Natural killer cell (primary cell): ENCODE measurements around the gene LY9. TPM values are rescaled to one million over a fixed set of nuclear protein-coding genes. Genes with fewer than 3 reads are reported as not detected.

Source experiments
- ATAC-seq, 3 donors: fragments of 150-1000 bp in 2 of 3; fragments of 200-7000 bp in 1 of 3; cut with Tn5 transposase; 1 replicate in 1 of 3; 2 replicates in 2 of 3; pipeline ENCODE4 v1.10.0; 2021; ENCODE audit warnings: mild to moderate bottlenecking in 2 of 3, moderate library complexity in 2 of 3
- DNase-seq, 2 donors: peaks; one replicate each; pipeline versions ENCODE4 v3.0.0 to v3.0.0-alpha.2; 2013 to 2021; ENCODE audit warnings: mixed read lengths in 1 of 2
- H3K27ac ChIP-seq: one replicate; pipeline ENCODE4 v1.5.1; 2013; ENCODE audit warnings: mild to moderate bottlenecking, low read length
- H3K27me3 ChIP-seq: one replicate; pipeline ENCODE4 v1.6.1; 2013; ENCODE audit warnings: low read length; ENCODE audit not compliant: control insufficient read depth, insufficient read depth
- H3K36me3 ChIP-seq: one replicate; pipeline ENCODE4 v1.6.1; 2013; ENCODE audit warnings: low read length; ENCODE audit not compliant: control insufficient read depth, insufficient read depth
- H3K4me1 ChIP-seq: one replicate; pipeline ENCODE4 v1.6.1; 2013; ENCODE audit warnings: low read length; ENCODE audit not compliant: control insufficient read depth, insufficient read depth
- H3K4me3 ChIP-seq: one replicate; pipeline ENCODE4 v1.5.1; 2013; ENCODE audit warnings: low read length
- H3K9me3 ChIP-seq: one replicate; pipeline ENCODE4 v1.6.1; 2013; ENCODE audit warnings: low read length; ENCODE audit not compliant: control insufficient read depth, insufficient read depth
- H3K27ac Mint-ChIP-seq, 2 donors: one replicate each; pipeline ENCODE4 v1.8.0; 2022; ENCODE audit warnings: mild to moderate bottlenecking in 2 of 2, mixed read lengths in 2 of 2, moderate library complexity in 1 of 2
- H3K27me3 Mint-ChIP-seq, 2 donors: one replicate each; pipeline ENCODE4 v1.8.0; 2022; ENCODE audit warnings: low read depth in 2 of 2, mixed read lengths in 2 of 2
- H3K36me3 Mint-ChIP-seq: one replicate; pipeline ENCODE4 v1.8.0; 2022; ENCODE audit warnings: mixed read lengths
- H3K4me1 Mint-ChIP-seq, 2 donors: one replicate each; pipeline ENCODE4 v1.8.0; 2022; ENCODE audit warnings: mixed read lengths in 2 of 2
- H3K4me3 Mint-ChIP-seq: one replicate; pipeline ENCODE4 v1.8.0; 2022; ENCODE audit warnings: mild to moderate bottlenecking, moderate library complexity, mixed read lengths
- H3K9me3 Mint-ChIP-seq, 2 donors: one replicate each; pipeline ENCODE4 v1.8.0; 2022; ENCODE audit warnings: mixed read lengths in 2 of 2
- CTCF ChIP-seq: fragments of 200-600 bp; IDR thresholded peaks from one replicate; pipeline ENCODE4 v1.8.0; 2022; ENCODE audit warnings: antibody characterized with exemption
- WGBS: methylation state at CpG from one replicate; pipeline ENCODE4 v1.1.7; 2013; ENCODE audit warnings: missing lambda C conversion rate; ENCODE audit not compliant: insufficient coverage; 5-methylcytosine and 5-hydroxymethylcytosine counted together
- intact Hi-C: fragments of 100-400 bp; cut with micrococcal nuclease; formaldehyde crosslinking; loops from one replicate; pipeline ENCODE4 v1.14.2; 2022
- total RNA-seq, 4 donors: library from RNA; stranded (reverse); fragments of 120-200 nt in 1 of 4; gene quantifications; one replicate each; pipeline versions ENCODE4 v1.2.3 to v1.2.4, GENCODE V29; 2013 to 2022

Gene LY9
- total RNA-seq, 3 donors from 2014 or later (not counting 1 experiment from before 2014, with no cell fraction given): 30.3 to 47.1 (median 34.4) TPM

GRCh38 chr1:160853754-160854153 lies 57.8 kb downstream of the LY9 start:
- ATAC-seq (no peak), DNase-seq (no peak)
- Mint-ChIP-seq H3K27ac (no peak overlapping the region), H3K36me3 (peaks cover 13% of the 10 kb centered on the region), H3K4me1 (peaks cover 36 to 50% of the 10 kb centered on the region in 2 donors), H3K27me3 (no peaks in the 10 kb centered on the region), H3K9me3 (no peaks in the 10 kb centered on the region), H3K4me3 (peak overlapping the region; percentile 76)
- H3K36me3 ChIP-seq: peaks cover 25% of the 10 kb centered on the region
- H3K27me3 ChIP-seq: no peaks in the 10 kb centered on the region
- no peaks in the 10 kb centered on the region for H3K9me3 ChIP-seq
- no peak for TF ChIP-seq CTCF
- intact Hi-C loops: no loop called here
- H3K27ac ChIP-seq: peak overlapping the region; percentile 26
- WGBS: 79% methylated on average over 2 of the region's 2 CpGs
- no peak overlapping the region for H3K4me3 ChIP-seq
- H3K4me1 ChIP-seq: peaks cover 72% of the 10 kb centered on the region

- intact Hi-C loops: no loop called here
- no peaks in the 10 kb centered on the region for H3K9me3 ChIP-seq
- H3K4me1 ChIP-seq: peaks cover 74% of the 10 kb centered on the region
- Mint-ChIP-seq H3K27ac (no peak overlapping the region), H3K4me1 (peaks cover 37 to 47% of the 10 kb centered on the region in 2 donors), H3K9me3 (no peaks in the 10 kb centered on the region), H3K4me3 (no peak overlapping the region), H3K27me3 (no peaks in the 10 kb centered on the region), H3K36me3 (peaks cover 17% of the 10 kb centered on the region)
- 13% methylated on average over 8 of the region's 9 CpGs for WGBS
- H3K27me3 ChIP-seq: no peaks in the 10 kb centered on the region
- no peak for TF ChIP-seq CTCF
- peak overlapping the region; percentile 3 for H3K4me3 ChIP-seq
- ATAC-seq: peak; percentile 69 to 86 (median 79)
- peaks cover 26% of the 10 kb centered on the region for H3K36me3 ChIP-seq
- peak overlapping the region; percentile 83 for H3K27ac ChIP-seq
- peak; percentile 45 to 56 for DNase-seq
These were observed 59.4 kb downstream of the LY9 start for GRCh38 chr1:160855181-160855981.

- 21% methylated on average over 4 of the region's 4 CpGs for WGBS
- H3K4me1 ChIP-seq: peaks cover 82% of the 10 kb centered on the region
- H3K4me3 ChIP-seq: no peak overlapping the region
- Mint-ChIP-seq H3K4me1 (peaks cover 49 to 54% of the 10 kb centered on the region in 2 donors), H3K27ac (no peak overlapping the region), H3K4me3 (peak overlapping the region; percentile 85), H3K36me3 (peaks cover 14% of the 10 kb centered on the region), H3K9me3 (no peaks in the 10 kb centered on the region), H3K27me3 (no peaks in the 10 kb centered on the region)
- no peaks in the 10 kb centered on the region for H3K27me3 ChIP-seq
- peaks cover 23% of the 10 kb centered on the region for H3K36me3 ChIP-seq
- no peak for DNase-seq
- no peak for TF ChIP-seq CTCF
- intact Hi-C loops: no loop called here
- peak overlapping the region; percentile 30 for H3K27ac ChIP-seq
- ATAC-seq: no peak
- no peaks in the 10 kb centered on the region for H3K9me3 ChIP-seq
These were observed 62.1 kb downstream of the LY9 start for GRCh38 chr1:160858097-160858496.
